Liver (tissue), 9 donors: ENCODE results near the gene EBF3. TPM values are rescaled to one million over a fixed set of nuclear protein-coding genes. Genes with fewer than 3 reads are reported as not detected.

ENCODE experiments used
- DNase-seq: peaks from one replicate; pipeline ENCODE4 v3.0.0-alpha.2; 2017; ENCODE audit warnings: low spot score
- H3K27ac ChIP-seq, 2 donors: one replicate each; pipeline ENCODE4 v1.7.0; 2013; ENCODE audit warnings: inconsistent platforms in 2 of 2, low read length in 2 of 2, control low read depth in 1 of 2, low read depth in 1 of 2, mild to moderate bottlenecking in 1 of 2
- H3K27me3 ChIP-seq, 4 donors: one replicate each; pipeline versions ENCODE4 v1.6.1 to v1.7.0; 2013; ENCODE audit warnings: low read length in 3 of 4, inconsistent platforms in 1 of 4, mild to moderate bottlenecking in 1 of 4, moderate library complexity in 1 of 4; ENCODE audit not compliant: control insufficient read depth in 4 of 4, insufficient read depth in 4 of 4
- H3K36me3 ChIP-seq, 4 donors: one replicate each; pipeline versions ENCODE4 v1.6.1 to v1.7.0; 2013; ENCODE audit warnings: low read length in 3 of 4, mild to moderate bottlenecking in 3 of 4, low read depth in 1 of 4, moderate library complexity in 1 of 4; ENCODE audit not compliant: control insufficient read depth in 4 of 4, insufficient read depth in 3 of 4
- H3K4me1 ChIP-seq, 4 donors: one replicate each; pipeline versions ENCODE4 v1.6.1 to v1.7.0; 2013; ENCODE audit warnings: low read length in 3 of 4, mild to moderate bottlenecking in 3 of 4, moderate library complexity in 1 of 4; ENCODE audit not compliant: control insufficient read depth in 4 of 4, insufficient read depth in 4 of 4
- H3K4me3 ChIP-seq, 3 donors: one replicate each; pipeline versions ENCODE4 v1.6.1 to v1.7.0; 2013; ENCODE audit warnings: low read length in 3 of 3, control low read depth in 1 of 3, low read depth in 1 of 3, mild to moderate bottlenecking in 1 of 3
- H3K9ac ChIP-seq, 2 donors: one replicate each; pipeline ENCODE4 v1.7.0; 2013; ENCODE audit warnings: low read length in 2 of 2, mild to moderate bottlenecking in 2 of 2, moderate library complexity in 2 of 2, control low read depth in 1 of 2, low read depth in 1 of 2
- H3K9me3 ChIP-seq, 4 donors: one replicate each; pipeline versions ENCODE4 v1.6.1 to v1.7.0; 2013; ENCODE audit warnings: low read length in 3 of 4; ENCODE audit not compliant: control insufficient read depth in 4 of 4
- ATF3 ChIP-seq: IDR thresholded peaks from 2 replicates; pipeline ENCODE4 v1.6.1; 2016; ENCODE audit warnings: antibody characterized with exemption
- CTCF ChIP-seq: fragments of 150-350 bp; IDR thresholded peaks from 2 replicates; pipeline ENCODE4 v1.5.1; 2017; ENCODE audit warnings: improper control_type of control experiment, low read depth, low read length; ENCODE audit not compliant: missing input control
- EGR1 ChIP-seq, 2 donors: IDR thresholded peaks; 2 replicates each; pipeline ENCODE4 v1.6.1; 2016 to 2018; ENCODE audit warnings: antibody characterized with exemption in 2 of 2, low read depth in 2 of 2
- FOXA1 ChIP-seq: IDR thresholded peaks from 2 replicates; pipeline ENCODE4 v1.6.1; 2016; ENCODE audit warnings: antibody characterized with exemption
- GABPA ChIP-seq, 2 donors: IDR thresholded peaks in 1 of 2; conservative IDR thresholded peaks in 1 of 2; 2 replicates each; pipeline ENCODE4 v1.6.1; 2016; ENCODE audit warnings: antibody characterized with exemption in 2 of 2, mild to moderate bottlenecking in 1 of 2, moderate library complexity in 1 of 2
- HNF4A ChIP-seq, 2 donors: conservative IDR thresholded peaks; 2 replicates each; pipeline ENCODE4 v1.6.1; 2016; ENCODE audit warnings: antibody characterized with exemption in 2 of 2, mild to moderate bottlenecking in 2 of 2
- HNF4G ChIP-seq: IDR thresholded peaks from 2 replicates; pipeline ENCODE4 v1.6.1; 2016; ENCODE audit warnings: antibody characterized with exemption
- MAX ChIP-seq: IDR thresholded peaks from 2 replicates; pipeline ENCODE4 v1.6.1; 2016; ENCODE audit warnings: antibody characterized with exemption
- NR2F2 ChIP-seq: IDR thresholded peaks from 2 replicates; pipeline ENCODE4 v1.6.1; 2016; ENCODE audit warnings: antibody characterized with exemption
- RAD21 ChIP-seq, 2 donors: IDR thresholded peaks; 2 replicates each; pipeline ENCODE4 v1.6.1; 2016; ENCODE audit warnings: antibody characterized with exemption in 2 of 2, mild to moderate bottlenecking in 2 of 2
- REST ChIP-seq: IDR thresholded peaks from 2 replicates; pipeline ENCODE4 v1.6.1; 2016; ENCODE audit warnings: antibody characterized with exemption, mild to moderate bottlenecking
- RXRA ChIP-seq, 2 donors: IDR thresholded peaks; 2 replicates each; pipeline ENCODE4 v1.6.1; 2017 to 2018; ENCODE audit warnings: antibody characterized with exemption in 2 of 2, mild to moderate bottlenecking in 1 of 2
- TAF1 ChIP-seq: conservative IDR thresholded peaks from 2 replicates; pipeline ENCODE4 v1.6.1; 2016; ENCODE audit warnings: antibody characterized with exemption, mild to moderate bottlenecking
- YY1 ChIP-seq: IDR thresholded peaks from 2 replicates; pipeline ENCODE4 v1.6.1; 2016; ENCODE audit warnings: antibody characterized with exemption, mild to moderate bottlenecking
- WGBS: extraction: QIAGEN DNeasy Blood & Tissue Kit; methylation state at CpG from one replicate; pipeline ENCODE4 v1.1.7; 2013; 5-methylcytosine and 5-hydroxymethylcytosine counted together
- polyA plus RNA-seq, 2 donors: library from polyadenylated mRNA; stranded (reverse) in 1 of 2; unstranded in 1 of 2; fragments of 200-250 nt in 1 of 2; fragments of >200 nt in 1 of 2; fragmentation: Nextera tagmentation in 1 of 2; extraction: Ambion mirVana in 1 of 2; gene quantifications; one replicate each; pipeline versions ENCODE4 v1.2.1 to v1.2.3, GENCODE V29; 2013 to 2015
- total RNA-seq, 2 donors: library from RNA; depleted of rRNA; stranded (reverse); fragments of >200 nt; gene quantifications; one replicate each; pipeline ENCODE4 v1.2.3, GENCODE V29; 2014
- donor health status: healthy.
- donor health status: healthy.
- donor health status: healthy.
- donor health status: healthy.
- donor health status: healthy.

EBF3 gene
- total and polyA plus RNA-seq, 4 donors, result 0.02 to 0.08 TPM; not detected in 2

GRCh38 chr10:129788215-129788614, 175.9 kb downstream of the EBF3 start:
- Histone ChIP-seq H3K9ac (no peak overlapping the region), H3K4me1 (peaks cover 0 to 3% (median 0%) of the 10 kb centered on the region in 4 donors), H3K27ac (no peak overlapping the region), H3K4me3 (no peak overlapping the region), H3K27me3 (no peaks in the 10 kb centered on the region), H3K9me3 (peaks cover 0 to 6% (median 1%) of the 10 kb centered on the region in 4 donors), H3K36me3 (no peaks in the 10 kb centered on the region)
- no peak for DNase-seq
- no peak for TF ChIP-seq ATF3
- 94% methylated on average over 10 of the region's 10 CpGs for WGBS

GRCh38 chr10:129787557-129787956, 176.5 kb downstream of the EBF3 start:
- TF ChIP-seq RAD21 (IDR thresholded peaks at IDR 0.05) (no peak), GABPA (IDR thresholded peaks at IDR 0.05 in 1 of 2, conservative IDR thresholded peaks at IDR 0.05 in 1 of 2) (no peak), MAX (no peak), HNF4A (conservative IDR thresholded peaks at IDR 0.05) (no peak), NR2F2 (no peak), RXRA (IDR thresholded peaks at IDR 0.05) (no peak), CTCF (no peak), FOXA1 (no peak), EGR1 (IDR thresholded peaks at IDR 0.05; ENCODE audit: low read depth in 2 of 2) (no peak), REST (no peak), HNF4G (no peak), YY1 (no peak), TAF1 (no peak)
- WGBS, result 79% methylated on average over 5 of the region's 5 CpGs

More at GRCh38 chr10:129787557-129787956, 176.5 kb downstream of the EBF3 start:
- H3K9ac ChIP-seq, result no peak overlapping the region
- no peaks in the 10 kb centered on the region for H3K36me3 ChIP-seq
- peaks cover 0 to 4% (median 1%) of the 10 kb centered on the region in 4 donors for H3K9me3 ChIP-seq
- no peaks in the 10 kb centered on the region for H3K4me1 ChIP-seq
- no peak for DNase-seq
- H3K4me3 ChIP-seq, result no peak overlapping the region
- no peak overlapping the region for H3K27ac ChIP-seq
- H3K27me3 ChIP-seq, result no peaks in the 10 kb centered on the region
